Measurements from ENCODE around the gene CFAP74. TPM values are rescaled to one million over a fixed set of nuclear protein-coding genes. Genes with fewer than 3 reads are reported as not detected.

The CFAP74 gene
- total and polyA plus RNA-seq, 9 of the 15 experiments (the other 6 are each of a cell fraction or from before 2014, with no cell fraction given), result 0.03 to 0.15 (median 0.05) TPM; not detected in 6

- TF ChIP-seq, protein P1, sequence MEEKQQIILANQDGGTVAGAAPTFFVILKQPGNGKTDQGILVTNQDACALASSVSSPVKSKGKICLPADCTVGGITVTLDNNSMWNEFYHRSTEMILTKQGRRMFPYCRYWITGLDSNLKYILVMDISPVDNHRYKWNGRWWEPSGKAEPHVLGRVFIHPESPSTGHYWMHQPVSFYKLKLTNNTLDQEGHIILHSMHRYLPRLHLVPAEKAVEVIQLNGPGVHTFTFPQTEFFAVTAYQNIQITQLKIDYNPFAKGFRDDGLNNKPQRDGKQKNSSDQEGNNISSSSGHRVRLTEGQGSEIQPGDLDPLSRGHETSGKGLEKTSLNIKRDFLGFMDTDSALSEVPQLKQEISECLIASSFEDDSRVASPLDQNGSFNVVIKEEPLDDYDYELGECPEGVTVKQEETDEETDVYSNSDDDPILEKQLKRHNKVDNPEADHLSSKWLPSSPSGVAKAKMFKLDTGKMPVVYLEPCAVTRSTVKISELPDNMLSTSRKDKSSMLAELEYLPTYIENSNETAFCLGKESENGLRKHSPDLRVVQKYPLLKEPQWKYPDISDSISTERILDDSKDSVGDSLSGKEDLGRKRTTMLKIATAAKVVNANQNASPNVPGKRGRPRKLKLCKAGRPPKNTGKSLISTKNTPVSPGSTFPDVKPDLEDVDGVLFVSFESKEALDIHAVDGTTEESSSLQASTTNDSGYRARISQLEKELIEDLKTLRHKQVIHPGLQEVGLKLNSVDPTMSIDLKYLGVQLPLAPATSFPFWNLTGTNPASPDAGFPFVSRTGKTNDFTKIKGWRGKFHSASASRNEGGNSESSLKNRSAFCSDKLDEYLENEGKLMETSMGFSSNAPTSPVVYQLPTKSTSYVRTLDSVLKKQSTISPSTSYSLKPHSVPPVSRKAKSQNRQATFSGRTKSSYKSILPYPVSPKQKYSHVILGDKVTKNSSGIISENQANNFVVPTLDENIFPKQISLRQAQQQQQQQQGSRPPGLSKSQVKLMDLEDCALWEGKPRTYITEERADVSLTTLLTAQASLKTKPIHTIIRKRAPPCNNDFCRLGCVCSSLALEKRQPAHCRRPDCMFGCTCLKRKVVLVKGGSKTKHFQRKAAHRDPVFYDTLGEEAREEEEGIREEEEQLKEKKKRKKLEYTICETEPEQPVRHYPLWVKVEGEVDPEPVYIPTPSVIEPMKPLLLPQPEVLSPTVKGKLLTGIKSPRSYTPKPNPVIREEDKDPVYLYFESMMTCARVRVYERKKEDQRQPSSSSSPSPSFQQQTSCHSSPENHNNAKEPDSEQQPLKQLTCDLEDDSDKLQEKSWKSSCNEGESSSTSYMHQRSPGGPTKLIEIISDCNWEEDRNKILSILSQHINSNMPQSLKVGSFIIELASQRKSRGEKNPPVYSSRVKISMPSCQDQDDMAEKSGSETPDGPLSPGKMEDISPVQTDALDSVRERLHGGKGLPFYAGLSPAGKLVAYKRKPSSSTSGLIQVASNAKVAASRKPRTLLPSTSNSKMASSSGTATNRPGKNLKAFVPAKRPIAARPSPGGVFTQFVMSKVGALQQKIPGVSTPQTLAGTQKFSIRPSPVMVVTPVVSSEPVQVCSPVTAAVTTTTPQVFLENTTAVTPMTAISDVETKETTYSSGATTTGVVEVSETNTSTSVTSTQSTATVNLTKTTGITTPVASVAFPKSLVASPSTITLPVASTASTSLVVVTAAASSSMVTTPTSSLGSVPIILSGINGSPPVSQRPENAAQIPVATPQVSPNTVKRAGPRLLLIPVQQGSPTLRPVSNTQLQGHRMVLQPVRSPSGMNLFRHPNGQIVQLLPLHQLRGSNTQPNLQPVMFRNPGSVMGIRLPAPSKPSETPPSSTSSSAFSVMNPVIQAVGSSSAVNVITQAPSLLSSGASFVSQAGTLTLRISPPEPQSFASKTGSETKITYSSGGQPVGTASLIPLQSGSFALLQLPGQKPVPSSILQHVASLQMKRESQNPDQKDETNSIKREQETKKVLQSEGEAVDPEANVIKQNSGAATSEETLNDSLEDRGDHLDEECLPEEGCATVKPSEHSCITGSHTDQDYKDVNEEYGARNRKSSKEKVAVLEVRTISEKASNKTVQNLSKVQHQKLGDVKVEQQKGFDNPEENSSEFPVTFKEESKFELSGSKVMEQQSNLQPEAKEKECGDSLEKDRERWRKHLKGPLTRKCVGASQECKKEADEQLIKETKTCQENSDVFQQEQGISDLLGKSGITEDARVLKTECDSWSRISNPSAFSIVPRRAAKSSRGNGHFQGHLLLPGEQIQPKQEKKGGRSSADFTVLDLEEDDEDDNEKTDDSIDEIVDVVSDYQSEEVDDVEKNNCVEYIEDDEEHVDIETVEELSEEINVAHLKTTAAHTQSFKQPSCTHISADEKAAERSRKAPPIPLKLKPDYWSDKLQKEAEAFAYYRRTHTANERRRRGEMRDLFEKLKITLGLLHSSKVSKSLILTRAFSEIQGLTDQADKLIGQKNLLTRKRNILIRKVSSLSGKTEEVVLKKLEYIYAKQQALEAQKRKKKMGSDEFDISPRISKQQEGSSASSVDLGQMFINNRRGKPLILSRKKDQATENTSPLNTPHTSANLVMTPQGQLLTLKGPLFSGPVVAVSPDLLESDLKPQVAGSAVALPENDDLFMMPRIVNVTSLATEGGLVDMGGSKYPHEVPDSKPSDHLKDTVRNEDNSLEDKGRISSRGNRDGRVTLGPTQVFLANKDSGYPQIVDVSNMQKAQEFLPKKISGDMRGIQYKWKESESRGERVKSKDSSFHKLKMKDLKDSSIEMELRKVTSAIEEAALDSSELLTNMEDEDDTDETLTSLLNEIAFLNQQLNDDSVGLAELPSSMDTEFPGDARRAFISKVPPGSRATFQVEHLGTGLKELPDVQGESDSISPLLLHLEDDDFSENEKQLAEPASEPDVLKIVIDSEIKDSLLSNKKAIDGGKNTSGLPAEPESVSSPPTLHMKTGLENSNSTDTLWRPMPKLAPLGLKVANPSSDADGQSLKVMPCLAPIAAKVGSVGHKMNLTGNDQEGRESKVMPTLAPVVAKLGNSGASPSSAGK (IDR thresholded peaks at IDR 0.05), result no peak
- TF ChIP-seq PTBP1 (IDR thresholded peaks at IDR 0.05; ENCODE audit: low read depth, low read length), result no peak
- no peak for TF ChIP-seq ZSCAN32 (CRISPR knock-in tag; IDR thresholded peaks at IDR 0.05)
- H3K4me3 ChIP-seq, result no peak overlapping the region
- intact Hi-C loops (cut with micrococcal nuclease) (no loop called here), in situ Hi-C loops (cut with MboI) (no loop called here)
- no peaks in the 10 kb centered on the region for H3K9me1 ChIP-seq (ENCODE audit: control insufficient read depth, insufficient read depth, low read length)
- DNase-seq (ENCODE audit: extremely low read depth in 1 of 4, low spot score in 3 of 4) (no peak), FAIRE-seq (no peak), ATAC-seq (no peak)
- 3% methylated on average over 12 of the region's 12 CpGs for WGBS (ENCODE audit: insufficient coverage, low coverage, missing lambda C conversion rate)
- peaks cover 8% of the 10 kb centered on the region; the same call in 1 of the 2 replicates for H4K20me1 ChIP-seq (replicated peaks; ENCODE audit: control insufficient read depth, insufficient read depth, low read length)
- H3K79me2 ChIP-seq (ENCODE audit: control insufficient read depth, insufficient read depth, low read length), result no peaks in the 10 kb centered on the region
- no TSS peak for BruUV-seq (replicated peaks)
- H3K27ac ChIP-seq (ENCODE audit: extremely low read depth, low read depth, low read length), result no peak overlapping the region
- no peaks in the 10 kb centered on the region for H3K36me3 ChIP-seq (ENCODE audit: control insufficient read depth, insufficient read depth, low read length)
- H3K9ac ChIP-seq (ENCODE audit: insufficient read depth in 1 of 2, low read depth in 2 of 2, low read length in 2 of 2), result no peak overlapping the region; a peak in 1 of 4 replicates
- CTCF ChIA-PET (ENCODE audit: low intra/inter-chr PET ratio), result interaction anchor here (0.6 kb wide), 1 partner anchor 955 kb away, joined by 4 read pairs; no protein-coding TSS in a partner anchor
- H3K27me3 ChIP-seq (ENCODE audit: control insufficient read depth in 2 of 2, insufficient read depth in 2 of 2, low read length in 2 of 2), result peaks cover 43 to 82% of the 10 kb centered on the region in 2 experiments
- no peak overlapping the region for H2AFZ ChIP-seq (ENCODE audit: low read depth, low read length)
- no peak overlapping the region for H3K4me2 ChIP-seq (ENCODE audit: insufficient read depth, low read length)
- peaks cover 0 to 41% of the 10 kb centered on the region in 2 experiments; a peak in 2 of 5 replicates for H3K4me1 ChIP-seq (replicated peaks in 1 of 2; ENCODE audit: control insufficient read depth in 2 of 2, insufficient read depth in 2 of 2, low read length in 2 of 2)
- H3K9me3 ChIP-seq (replicated peaks; ENCODE audit: control insufficient read depth, insufficient read depth, low read depth, low read length), result no peaks in the 10 kb centered on the region
- POLR2A ChIA-PET, result interaction anchor here (0.7 to 1.1 kb wide), 2 partner anchors 12 to 17 kb away, joined by 3 read pairs; no protein-coding TSS in a partner anchor
These were observed 63.5 kb downstream of the CFAP74 start for GRCh38 chr1:1940123-1940425.
